Lung (tissue), 12 donors: Measurements from ENCODE around the gene CYB5A. TPM values are rescaled to one million over a fixed set of nuclear protein-coding genes. Genes with fewer than 3 reads are reported as not detected.

Experiments used
- ATAC-seq: fragments of 200-7000 bp; cut with Tn5 transposase; one replicate; pipeline ENCODE4 v1.9.1; 2020; ENCODE audit warnings: moderate number of reproducible peaks; ENCODE audit not compliant: insufficient read depth, low FRiP score
- DNase-seq, 3 donors: peaks; one replicate each; pipeline ENCODE4 v3.0.0-alpha.2; 2013 to 2017
- H3K27ac ChIP-seq, 2 donors: one replicate each; pipeline ENCODE4 v1.5.1; 2013; ENCODE audit warnings: mild to moderate bottlenecking in 2 of 2, moderate library complexity in 2 of 2, control low read depth in 1 of 2, inconsistent platforms in 1 of 2, low read depth in 1 of 2, low read length in 1 of 2
- H3K27me3 ChIP-seq, 3 donors: one replicate each; pipeline ENCODE4 v1.5.1; 2013; ENCODE audit warnings: low read length in 2 of 3; ENCODE audit not compliant: control insufficient read depth in 3 of 3, insufficient read depth in 3 of 3
- H3K36me3 ChIP-seq, 4 donors: one replicate each; pipeline ENCODE4 v1.5.1; 2013; ENCODE audit warnings: low read length in 4 of 4, mild to moderate bottlenecking in 1 of 4, moderate library complexity in 1 of 4; ENCODE audit not compliant: control insufficient read depth in 4 of 4, insufficient read depth in 4 of 4
- H3K4me1 ChIP-seq, 5 donors: one replicate each; pipeline ENCODE4 v1.5.1; 2013; ENCODE audit warnings: low read length in 5 of 5, mild to moderate bottlenecking in 2 of 5, moderate library complexity in 1 of 5; ENCODE audit not compliant: control insufficient read depth in 5 of 5, insufficient read depth in 5 of 5
- H3K4me3 ChIP-seq: one replicate; pipeline ENCODE4 v1.5.1; 2013; ENCODE audit warnings: mild to moderate bottlenecking, control low read depth, moderate library complexity
- H3K9ac ChIP-seq, 2 donors: one replicate each; pipeline ENCODE4 v1.5.1; 2013; ENCODE audit warnings: low read length in 2 of 2, control low read depth in 1 of 2; ENCODE audit not compliant: insufficient read depth in 1 of 2
- H3K9me3 ChIP-seq, 4 donors: one replicate each; pipeline ENCODE4 v1.5.1; 2013; ENCODE audit warnings: low read length in 3 of 4, mild to moderate bottlenecking in 1 of 4, moderate library complexity in 1 of 4; ENCODE audit not compliant: control insufficient read depth in 4 of 4, insufficient read depth in 3 of 4
- CTCF ChIP-seq: IDR thresholded peaks from 2 replicates; pipeline ENCODE4 v1.5.1; 2012; ENCODE audit warnings: mild to moderate bottlenecking; ENCODE audit errors: control extremely low read depth, extremely low read depth
- WGBS, 2 donors: extraction: QIAGEN DNeasy Blood & Tissue Kit; methylation state at CpG; one replicate each; pipeline ENCODE4 v1.1.7; 2013; 5-methylcytosine and 5-hydroxymethylcytosine counted together
- polyA plus RNA-seq, 2 donors: library from polyadenylated mRNA; stranded (reverse); fragments of 200-250 nt; gene quantifications; one replicate each; pipeline ENCODE4 v1.2.1, GENCODE V29; 2013
- total RNA-seq, 2 donors: library from RNA; depleted of rRNA in 1 of 2; stranded (reverse); fragments of >200 nt in 1 of 2; gene quantifications; one replicate each; pipeline ENCODE4 v1.2.1, GENCODE V29; 2014 to 2021
- donor health status: control.
- donor health status: control.
- donor health status: Bipolar disorder and iron deficiency.
- donor health status: healthy.
- donor health status: DM: yes; HTN: yes; CAD: no.

CYB5A gene
- total and polyA plus RNA-seq, 4 donors: 408 to 853 (median 522) TPM

GRCh38 chr18:74242438-74243096, 49.2 kb downstream of the CYB5A start:
- no peak overlapping the region for H3K4me3 ChIP-seq
- DNase-seq (peak in 2 of 3 donors; percentile 36 to 53), ATAC-seq (peak; percentile 5)
- peak overlapping the region in 1 of 2 donors; percentile 16 for H3K27ac ChIP-seq
- no peaks in the 10 kb centered on the region for H3K27me3 ChIP-seq
- no peak for TF ChIP-seq CTCF
- no peak overlapping the region for H3K9ac ChIP-seq
- H3K36me3 ChIP-seq: no peaks in the 10 kb centered on the region
- H3K9me3 ChIP-seq: no peaks in the 10 kb centered on the region
- peaks cover 0 to 2% (median 0%) of the 10 kb centered on the region in 5 donors for H3K4me1 ChIP-seq
- 60 to 75% methylated on average over 17 of the region's 17 CpGs for WGBS, 2 donors

DNA sequence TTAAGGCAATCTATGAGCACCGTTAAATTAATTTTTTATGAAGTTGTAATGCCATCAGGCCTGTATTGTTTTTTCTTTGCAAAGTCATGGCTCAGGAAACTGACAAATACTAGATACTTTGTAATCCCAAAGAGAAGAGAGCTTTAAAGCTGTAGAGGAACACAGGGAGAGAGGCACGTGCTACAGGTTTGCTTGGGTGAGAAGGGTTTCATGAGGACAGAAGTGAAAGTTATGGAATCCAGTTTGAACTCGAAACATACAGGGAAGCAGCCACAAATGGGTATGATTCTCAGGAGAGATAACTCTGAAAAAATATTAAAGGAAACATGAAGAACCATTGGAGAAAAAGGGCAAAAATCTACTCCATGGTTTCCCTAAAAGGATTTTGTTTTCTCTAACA, 49.8 kb downstream of the CYB5A start:
- Histone ChIP-seq H3K4me1 (peaks cover 0 to 2% (median 0%) of the 10 kb centered on the region in 5 donors), H3K9me3 (no peaks in the 10 kb centered on the region), H3K27ac (no peak overlapping the region), H3K9ac (no peak overlapping the region), H3K27me3 (no peaks in the 10 kb centered on the region), H3K4me3 (no peak overlapping the region), H3K36me3 (no peaks in the 10 kb centered on the region)
- TF ChIP-seq CTCF: no peak
- ATAC-seq (no peak), DNase-seq (no peak)
- 74 to 83% methylated on average over 3 of the region's 3 CpGs for WGBS, 2 donors

GRCh38 chr18:74241426-74241825, 50.3 kb downstream of the CYB5A start:
- H3K4me3 ChIP-seq: no peak overlapping the region
- H3K9ac ChIP-seq: no peak overlapping the region
- DNase-seq (no peak), ATAC-seq (no peak)
- H3K36me3 ChIP-seq: no peaks in the 10 kb centered on the region
- H3K27ac ChIP-seq: no peak overlapping the region
- WGBS, 2 donors: 87 to 92% methylated on average over 4 of the region's 4 CpGs
- no peak for TF ChIP-seq CTCF
- H3K4me1 ChIP-seq: peaks cover 0 to 2% (median 0%) of the 10 kb centered on the region in 5 donors
- no peaks in the 10 kb centered on the region for H3K27me3 ChIP-seq
- H3K9me3 ChIP-seq: no peaks in the 10 kb centered on the region

DNA sequence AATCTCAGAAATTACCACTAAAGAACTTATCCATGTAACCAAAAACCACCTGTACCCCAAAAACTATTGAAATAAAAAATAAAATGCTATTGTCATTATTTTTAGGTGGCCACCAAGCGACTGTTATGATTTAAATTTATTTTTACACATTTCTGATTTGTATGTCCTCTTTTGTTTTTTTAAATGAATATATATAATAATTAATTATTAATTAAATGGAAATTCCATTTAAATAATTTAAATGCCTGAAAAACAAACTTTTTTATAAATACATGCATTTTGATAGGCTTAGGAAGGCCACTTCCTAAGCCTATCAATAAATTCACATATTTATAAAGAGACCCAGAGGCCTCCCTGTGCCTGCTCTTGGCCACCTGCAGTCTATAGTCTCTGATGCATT, 52.2 kb downstream of the CYB5A start:
- no peak overlapping the region for H3K4me3 ChIP-seq
- no peaks in the 10 kb centered on the region for H3K9me3 ChIP-seq
- H3K4me1 ChIP-seq: peaks cover 0 to 6% (median 4%) of the 10 kb centered on the region in 5 donors
- ATAC-seq: no peak
- H3K27me3 ChIP-seq: no peaks in the 10 kb centered on the region
- WGBS, 2 donors: 90 to 92% methylated on average over 1 of the region's 1 CpG
- TF ChIP-seq CTCF: no peak
- H3K27ac ChIP-seq: no peak overlapping the region
- no peaks in the 10 kb centered on the region for H3K36me3 ChIP-seq
- no peak overlapping the region for H3K9ac ChIP-seq
- DNase-seq: no peak
